Esophagus muscularis mucosa (tissue), 4 donors: ENCODE results near the gene R3HDM4. TPM values are rescaled to one million over a fixed set of nuclear protein-coding genes. Genes with fewer than 3 reads are reported as not detected.
"Not testable (repeated sequence)": the region's sequence is repeated elsewhere in the genome, so short reads cannot be mapped to it uniquely, and the experiment has no call there.

Experiments
- DNase-seq: peaks from one replicate; pipeline ENCODE4 v3.0.0-alpha.2; 2017; ENCODE audit errors: extremely low spot score
- H3K27ac ChIP-seq, 4 donors: fragments of 200-600 bp; sonication (generic); replicated peaks in 1 of 4; 1 replicate in 3 of 4; 2 replicates in 1 of 4; pipeline ENCODE4 v1.5.1; 2016 to 2019; ENCODE audit warnings: mild to moderate bottlenecking in 1 of 4
- H3K27me3 ChIP-seq, 4 donors: fragments of 200-600 bp; sonication (generic); one replicate each; pipeline versions ENCODE4 v1.5.1 to v1.6.0; 2016 to 2019
- H3K36me3 ChIP-seq, 4 donors: fragments of 200-600 bp; sonication (generic); one replicate each; pipeline ENCODE4 v1.5.1; 2016 to 2019
- H3K4me1 ChIP-seq, 4 donors: fragments of 200-600 bp; sonication (generic); one replicate each; pipeline ENCODE4 v1.5.1; 2016 to 2019
- H3K4me3 ChIP-seq, 4 donors: fragments of 200-600 bp; sonication (generic); 1 replicate in 2 of 4; 2 replicates in 2 of 4; pipeline ENCODE4 v1.5.1; 2016 to 2019; ENCODE audit warnings: mild to moderate bottlenecking in 4 of 4, moderate library complexity in 1 of 4
- H3K9me3 ChIP-seq, 4 donors: fragments of 200-600 bp; sonication (generic); 1 replicate in 3 of 4; 2 replicates in 1 of 4; pipeline ENCODE4 v1.5.1; 2016 to 2019
- EP300 ChIP-seq: sonication (generic); formaldehyde crosslinking; IDR thresholded peaks from one replicate; pipeline ENCODE4 v1.6.1; 2017; ENCODE audit warnings: antibody characterized with exemption
- POLR2A ChIP-seq: fragments of 450-650 bp; IDR thresholded peaks from one replicate; pipeline ENCODE4 v1.6.1; 2017; ENCODE audit warnings: antibody characterized with exemption, moderate library complexity, mild to moderate bottlenecking, low read depth
- POLR2AphosphoS5 ChIP-seq, 2 donors: sonication (generic); formaldehyde crosslinking; IDR thresholded peaks; one replicate each; pipeline ENCODE4 v1.6.1; 2017; ENCODE audit warnings: antibody characterized with exemption in 2 of 2
- WGBS: methylation state at CpG from one replicate; pipeline ENCODE4 v1.1.5; 2018; 5-methylcytosine and 5-hydroxymethylcytosine counted together
- intact Hi-C: fragments of 100-400 bp; cut with DNase I; formaldehyde crosslinking; loops from one replicate; pipeline ENCODE4 v1.15.1; 2023
- total RNA-seq, 4 donors: library from RNA; depleted of rRNA; stranded (reverse); fragments of >200 nt; gene quantifications; one replicate each; pipeline versions ENCODE4 v1.1.0 to v1.2.1, GENCODE V29; 2016
- TF ChIP-seq, protein P1 (sequence below), 3 experiments: fragments of 200-600 bp in 2 of 3; fragments of 450-650 bp in 1 of 3; sonication (generic) in 2 of 3; IDR thresholded peaks; one replicate each; pipeline ENCODE4 v1.5.1; 2017 to 2019; ENCODE audit warnings: antibody characterized with exemption in 3 of 3, mild to moderate bottlenecking in 2 of 3, moderate library complexity in 1 of 3

Gene R3HDM4
- total RNA-seq, 4 donors from 2014 or later: 32.0 to 52.5 (median 40.0) TPM

DNA sequence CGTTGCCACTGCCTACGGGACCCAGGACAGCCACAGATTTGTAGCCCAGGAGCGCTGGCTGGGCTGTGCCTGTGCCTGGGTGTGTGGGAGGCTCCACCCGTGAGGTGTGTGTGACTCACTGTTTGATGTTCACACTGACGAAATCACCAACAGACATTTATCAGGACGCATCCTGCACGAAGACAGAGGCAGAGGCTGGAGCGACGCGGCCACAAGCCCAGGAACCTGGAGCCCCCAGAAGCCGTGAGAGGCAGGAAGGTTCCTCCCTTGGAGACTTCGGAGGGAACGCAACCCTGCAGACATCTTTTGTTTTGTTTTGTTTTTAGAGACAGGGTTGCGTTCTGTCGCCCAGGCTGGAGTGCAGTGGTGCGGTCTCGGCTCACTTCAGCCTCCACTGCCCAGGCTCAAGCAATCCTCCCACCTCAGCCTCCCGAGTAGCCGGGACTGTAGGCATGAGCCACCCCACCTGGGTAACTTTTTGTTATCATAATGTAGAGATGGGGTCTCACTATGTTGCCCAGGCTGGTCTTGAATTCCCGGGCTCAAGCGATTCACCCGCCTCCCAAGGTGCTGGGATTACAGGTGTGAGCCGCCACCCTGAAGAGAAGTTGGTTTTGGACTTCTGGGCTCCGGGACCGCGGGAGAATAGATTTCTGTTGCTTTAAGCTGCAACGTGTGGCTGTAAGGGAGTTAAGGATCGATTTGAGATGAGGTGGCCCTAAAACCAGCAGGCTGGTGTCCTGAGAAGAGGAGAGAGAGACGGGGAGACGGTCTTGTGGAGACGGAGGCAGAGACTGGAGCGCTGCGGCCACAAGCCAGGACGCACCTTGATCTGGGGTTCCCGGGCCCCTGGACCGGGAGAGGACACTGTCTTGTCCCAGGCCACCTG, 46.2 kb upstream of the R3HDM4 start:
- H3K27ac ChIP-seq: no peak overlapping the region
- H3K27me3 ChIP-seq: no peaks in the 10 kb centered on the region
- TF ChIP-seq, protein P1, sequence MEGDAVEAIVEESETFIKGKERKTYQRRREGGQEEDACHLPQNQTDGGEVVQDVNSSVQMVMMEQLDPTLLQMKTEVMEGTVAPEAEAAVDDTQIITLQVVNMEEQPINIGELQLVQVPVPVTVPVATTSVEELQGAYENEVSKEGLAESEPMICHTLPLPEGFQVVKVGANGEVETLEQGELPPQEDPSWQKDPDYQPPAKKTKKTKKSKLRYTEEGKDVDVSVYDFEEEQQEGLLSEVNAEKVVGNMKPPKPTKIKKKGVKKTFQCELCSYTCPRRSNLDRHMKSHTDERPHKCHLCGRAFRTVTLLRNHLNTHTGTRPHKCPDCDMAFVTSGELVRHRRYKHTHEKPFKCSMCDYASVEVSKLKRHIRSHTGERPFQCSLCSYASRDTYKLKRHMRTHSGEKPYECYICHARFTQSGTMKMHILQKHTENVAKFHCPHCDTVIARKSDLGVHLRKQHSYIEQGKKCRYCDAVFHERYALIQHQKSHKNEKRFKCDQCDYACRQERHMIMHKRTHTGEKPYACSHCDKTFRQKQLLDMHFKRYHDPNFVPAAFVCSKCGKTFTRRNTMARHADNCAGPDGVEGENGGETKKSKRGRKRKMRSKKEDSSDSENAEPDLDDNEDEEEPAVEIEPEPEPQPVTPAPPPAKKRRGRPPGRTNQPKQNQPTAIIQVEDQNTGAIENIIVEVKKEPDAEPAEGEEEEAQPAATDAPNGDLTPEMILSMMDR (IDR thresholded peaks at IDR 0.05): no peak
- TF ChIP-seq POLR2A: no peak
- no peak for TF ChIP-seq EP300
- no peak for TF ChIP-seq POLR2AphosphoS5 (IDR thresholded peaks at IDR 0.05)
- peaks cover 0 to 25% (median 12%) of the 10 kb centered on the region in 4 donors for H3K36me3 ChIP-seq
- H3K4me3 ChIP-seq: no peak overlapping the region
- DNase-seq: no peak
- 91% methylated on average over 36 of the region's 36 CpGs for WGBS
- intact Hi-C loops: no loop called here
- no peaks in the 10 kb centered on the region for H3K9me3 ChIP-seq
- H3K4me1 ChIP-seq: no peaks in the 10 kb centered on the region

DNA sequence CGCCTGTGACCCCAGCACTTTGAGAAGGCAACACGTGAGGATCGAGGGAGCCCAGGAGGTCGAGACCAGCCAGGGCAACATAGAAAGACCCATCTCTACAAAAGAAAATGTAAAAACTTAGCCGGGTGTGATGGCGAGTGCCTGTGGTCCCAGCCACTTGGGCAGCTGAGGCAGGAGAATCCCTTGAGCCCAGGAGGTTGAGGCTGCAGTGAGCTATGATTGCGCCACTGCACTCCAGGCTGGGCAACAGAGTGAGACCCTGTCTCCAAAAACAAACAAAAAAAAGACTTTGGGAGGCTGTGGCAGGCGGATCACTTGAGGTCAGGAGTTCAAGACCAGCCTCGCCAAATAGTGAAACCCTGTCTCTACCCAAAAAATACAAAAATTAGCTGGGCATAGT, 44.6 kb upstream of the R3HDM4 start:
- H3K4me3 ChIP-seq, H3K9me3 ChIP-seq, intact Hi-C loops, H3K27me3 ChIP-seq, DNase-seq, H3K27ac ChIP-seq: not testable (repeated sequence)
- Histone ChIP-seq H3K4me1 (peaks cover 6 to 12% (median 11%) of the 10 kb centered on the region in 4 donors), H3K36me3 (peaks cover 0 to 18% (median 8%) of the 10 kb centered on the region in 4 donors)
- WGBS: 95% methylated on average over 9 of the region's 9 CpGs

DNA sequence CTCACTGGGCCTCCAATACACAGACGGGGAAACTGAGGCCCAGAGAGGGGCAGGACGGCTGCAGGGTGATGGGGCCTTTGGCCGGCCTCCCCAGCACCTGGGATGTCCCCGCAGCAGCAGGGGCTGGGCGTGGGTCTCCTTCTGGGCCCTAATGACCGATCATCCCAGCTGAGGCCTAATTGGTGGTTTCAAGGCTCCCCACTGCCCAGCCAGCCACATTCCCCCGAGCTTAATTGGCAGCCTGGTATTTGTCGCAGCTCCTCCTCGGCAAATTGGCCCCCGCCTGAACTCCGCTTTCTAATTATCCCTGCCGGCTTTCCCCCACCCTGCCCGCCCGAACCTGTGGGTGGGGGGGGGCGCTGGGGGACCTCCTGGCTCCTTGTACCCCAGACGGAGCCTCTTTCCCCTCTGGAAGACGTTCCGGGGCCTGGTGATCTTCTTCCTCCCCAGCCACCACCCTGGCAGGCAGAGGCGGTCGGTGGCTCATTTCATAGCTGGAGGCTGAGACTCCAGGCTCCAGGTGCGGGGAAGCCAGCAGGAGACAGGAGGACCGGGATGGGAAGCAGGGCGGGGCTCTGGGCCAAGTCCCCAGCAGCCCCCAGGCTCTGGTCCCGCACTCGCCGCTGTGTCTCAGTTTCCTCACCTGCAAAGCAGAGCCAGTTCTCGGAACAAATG, 43.9 kb upstream of the R3HDM4 start:
- no peaks in the 10 kb centered on the region for H3K9me3 ChIP-seq
- TF ChIP-seq POLR2AphosphoS5 (IDR thresholded peaks at IDR 0.05) (no peak), EP300 (no peak), POLR2A (no peak)
- TF ChIP-seq, protein P1 (IDR thresholded peaks at IDR 0.05): no peak

DNA sequence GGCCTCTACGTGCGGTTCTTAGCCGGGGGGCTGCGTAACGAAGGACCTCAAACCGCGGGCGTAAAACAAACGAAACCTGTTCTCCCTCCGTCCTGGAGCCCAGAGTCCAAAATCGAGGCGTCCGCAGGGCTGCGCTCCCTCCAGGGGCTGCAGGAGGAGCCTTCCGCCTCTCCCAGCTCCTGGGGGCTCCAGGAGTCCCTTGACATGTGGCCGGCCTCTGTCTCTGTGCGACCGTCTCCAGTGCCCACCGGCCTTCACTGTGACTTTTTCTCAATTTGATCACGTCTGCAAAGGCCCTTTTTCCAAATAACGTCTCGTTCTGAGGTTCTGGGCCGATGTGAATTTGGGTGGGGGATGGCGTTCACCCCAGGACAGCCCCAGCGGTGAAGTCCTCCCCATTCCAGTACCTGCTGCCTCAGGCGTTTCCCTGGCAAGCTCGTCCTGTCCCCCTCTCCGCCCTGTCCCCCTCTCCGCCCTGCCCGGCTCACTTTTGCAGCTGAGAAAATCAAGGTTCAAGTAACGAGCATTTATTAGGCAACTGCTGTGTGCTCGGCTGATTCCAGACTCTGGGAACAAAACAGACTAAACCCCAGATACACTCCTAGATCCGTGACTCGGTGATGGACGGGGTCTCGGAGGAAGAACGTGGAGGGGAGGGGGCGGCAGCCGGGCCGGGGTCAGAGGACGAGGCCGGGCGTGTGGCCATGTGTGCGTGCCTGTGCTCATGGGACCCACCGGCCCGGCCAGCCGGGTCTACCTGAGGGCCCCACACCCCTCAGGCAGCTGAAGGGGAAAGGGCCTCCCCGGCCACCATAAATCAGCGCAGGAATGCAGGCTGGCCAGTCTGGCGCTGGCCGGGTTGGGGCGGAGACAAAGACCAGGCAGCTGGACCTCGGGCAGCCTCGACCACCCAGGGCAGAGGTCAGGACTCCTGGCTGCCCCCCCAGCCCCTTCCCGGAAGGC, 43.1 kb upstream of the R3HDM4 start:
- intact Hi-C loops: no loop called here
- 88% methylated on average over 47 of the region's 55 CpGs for WGBS
- TF ChIP-seq, protein P1 (IDR thresholded peaks at IDR 0.05): no peak
- Histone ChIP-seq H3K4me1 (peaks cover 6 to 19% (median 14%) of the 10 kb centered on the region in 4 donors), H3K27ac (no peak overlapping the region), H3K4me3 (no peak overlapping the region), H3K9me3 (no peaks in the 10 kb centered on the region), H3K27me3 (no peaks in the 10 kb centered on the region), H3K36me3 (peaks cover 0 to 16% (median 7%) of the 10 kb centered on the region in 4 donors)
- DNase-seq: no peak

More for the DNA sequence above, 43.9 kb upstream of the R3HDM4 start:
- 64% methylated on average over 18 of the region's 27 CpGs for WGBS
- Histone ChIP-seq H3K27me3 (no peaks in the 10 kb centered on the region), H3K4me1 (peaks cover 6 to 14% (median 14%) of the 10 kb centered on the region in 4 donors), H3K4me3 (no peak overlapping the region), H3K36me3 (peaks cover 0 to 18% (median 8%) of the 10 kb centered on the region in 4 donors), H3K27ac (no peak overlapping the region)
- DNase-seq: no peak
- intact Hi-C loops: no loop called here
